ENCODE measurements around the gene SMIM29. TPM values are rescaled to one million over a fixed set of nuclear protein-coding genes. Genes with fewer than 3 reads are reported as not detected.
"Not testable (repeated sequence)": the region's sequence is repeated elsewhere in the genome, so short reads cannot be mapped to it uniquely, and the experiment has no call there.

The SMIM29 gene
- total and polyA plus RNA-seq, 2 donors (not counting 1 experiment from before 2014, with no cell fraction given): 16.7 to 36.3 TPM

- Histone ChIP-seq H3K27ac (ENCODE audit: insufficient read depth, low read length) (peak overlapping the region; percentile 49), H3K27me3 (ENCODE audit: control insufficient read depth, insufficient read depth, low read length) (no peaks in the 10 kb centered on the region), H4K20me1 (ENCODE audit: control insufficient read depth, extremely low read depth, insufficient read depth, low read length) (no peaks in the 10 kb centered on the region), H3K4me3 (replicated peaks in 1 of 4; ENCODE audit: control extremely low read depth in 1 of 4, insufficient read depth in 1 of 4, low read depth in 3 of 4, low read length in 4 of 4) (no peak overlapping the region), H3K4me1 (ENCODE audit: control insufficient read depth, extremely low read depth, insufficient read depth, low read length) (peaks cover 32% of the 10 kb centered on the region), H2AFZ (ENCODE audit: low read length) (no peak overlapping the region), H3K9ac (ENCODE audit: insufficient read depth, low read length) (no peak overlapping the region), H3K36me3 (ENCODE audit: control insufficient read depth, insufficient read depth, low read length) (peaks cover 12% of the 10 kb centered on the region), H3K79me2 (ENCODE audit: control insufficient read depth, insufficient read depth, low read length) (peaks cover 18% of the 10 kb centered on the region), H3K9me3 (ENCODE audit: control insufficient read depth, insufficient read depth, low read depth, low read length) (no peaks in the 10 kb centered on the region), H3K4me2 (ENCODE audit: extremely low read depth, insufficient read depth, low read length) (no peak overlapping the region)
- no peak for TF ChIP-seq EZH2 (IDR thresholded peaks at IDR 0.05; ENCODE audit: low read length, missing control alignments)
- no peak for DNase-seq (ENCODE audit: low read depth in 2 of 2)
Observed at GRCh38 chr6:34246249-34246562, 2.6 kb downstream of the SMIM29 start.

- DNase-seq (ENCODE audit: low read depth in 2 of 2); H4K20me1 ChIP-seq (ENCODE audit: control insufficient read depth, extremely low read depth, insufficient read depth, low read length); H3K9ac ChIP-seq (ENCODE audit: insufficient read depth, low read length); H3K4me3 ChIP-seq (replicated peaks in 1 of 4; ENCODE audit: control extremely low read depth in 1 of 4, insufficient read depth in 1 of 4, low read depth in 3 of 4, low read length in 4 of 4); H3K4me2 ChIP-seq (ENCODE audit: extremely low read depth, insufficient read depth, low read length); H3K27me3 ChIP-seq (ENCODE audit: control insufficient read depth, insufficient read depth, low read length); H3K9me3 ChIP-seq (ENCODE audit: control insufficient read depth, insufficient read depth, low read depth, low read length); H3K27ac ChIP-seq (ENCODE audit: insufficient read depth, low read length); H2AFZ ChIP-seq (ENCODE audit: low read length): not testable (repeated sequence)
- Histone ChIP-seq H3K36me3 (ENCODE audit: control insufficient read depth, insufficient read depth, low read length) (peaks cover 12% of the 10 kb centered on the region), H3K79me2 (ENCODE audit: control insufficient read depth, insufficient read depth, low read length) (peaks cover 22% of the 10 kb centered on the region), H3K4me1 (ENCODE audit: control insufficient read depth, extremely low read depth, insufficient read depth, low read length) (peaks cover 32% of the 10 kb centered on the region)
Observed at GRCh38 chr6:34245761-34246140, 3.1 kb downstream of the SMIM29 start.

DNA sequence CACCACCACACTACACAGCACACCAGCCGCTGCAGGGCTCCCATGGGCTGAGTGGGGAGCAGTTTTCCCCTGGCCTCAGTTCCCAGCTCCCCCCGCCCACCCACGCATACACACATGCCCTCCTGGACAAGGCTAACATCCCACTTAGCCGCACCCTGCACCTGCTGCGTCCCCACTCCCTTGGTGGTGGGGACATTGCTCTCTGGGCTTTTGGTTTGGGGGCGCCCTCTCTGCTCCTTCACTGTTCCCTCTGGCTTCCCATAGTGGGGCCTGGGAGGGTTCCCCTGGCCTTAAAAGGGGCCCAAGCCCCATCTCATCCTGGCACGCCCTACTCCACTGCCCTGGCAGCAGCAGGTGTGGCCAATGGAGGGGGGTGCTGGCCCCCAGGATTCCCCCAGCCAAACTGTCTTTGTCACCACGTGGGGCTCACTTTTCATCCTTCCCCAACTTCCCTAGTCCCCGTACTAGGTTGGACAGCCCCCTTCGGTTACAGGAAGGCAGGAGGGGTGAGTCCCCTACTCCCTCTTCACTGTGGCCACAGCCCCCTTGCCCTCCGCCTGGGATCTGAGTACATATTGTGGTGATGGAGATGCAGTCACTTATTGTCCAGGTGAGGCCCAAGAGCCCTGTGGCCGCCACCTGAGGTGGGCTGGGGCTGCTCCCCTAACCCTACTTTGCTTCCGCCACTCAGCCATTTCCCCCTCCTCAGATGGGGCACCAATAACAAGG is 3.6 kb downstream of the SMIM29 start:
- H4K20me1 ChIP-seq (ENCODE audit: control insufficient read depth, extremely low read depth, insufficient read depth, low read length); H3K9me3 ChIP-seq (ENCODE audit: control insufficient read depth, insufficient read depth, low read depth, low read length); H3K4me2 ChIP-seq (ENCODE audit: extremely low read depth, insufficient read depth, low read length); DNase-seq (ENCODE audit: low read depth in 2 of 2); H3K4me3 ChIP-seq (replicated peaks in 1 of 4; ENCODE audit: control extremely low read depth in 1 of 4, insufficient read depth in 1 of 4, low read depth in 3 of 4, low read length in 4 of 4); H2AFZ ChIP-seq (ENCODE audit: low read length); H3K9ac ChIP-seq (ENCODE audit: insufficient read depth, low read length); H3K27me3 ChIP-seq (ENCODE audit: control insufficient read depth, insufficient read depth, low read length): not testable (repeated sequence)
- Histone ChIP-seq H3K27ac (ENCODE audit: insufficient read depth, low read length) (peak overlapping the region; percentile 92), H3K79me2 (ENCODE audit: control insufficient read depth, insufficient read depth, low read length) (peaks cover 27% of the 10 kb centered on the region), H3K36me3 (ENCODE audit: control insufficient read depth, insufficient read depth, low read length) (peaks cover 12% of the 10 kb centered on the region), H3K4me1 (ENCODE audit: control insufficient read depth, extremely low read depth, insufficient read depth, low read length) (peaks cover 32% of the 10 kb centered on the region)

- peak overlapping the region; percentile 92 for H3K27ac ChIP-seq (ENCODE audit: insufficient read depth, low read length)
- peak overlapping the region in 1 of 4 experiments; percentile 11 for H3K4me3 ChIP-seq (replicated peaks in 1 of 4; ENCODE audit: control extremely low read depth in 1 of 4, insufficient read depth in 1 of 4, low read depth in 3 of 4, low read length in 4 of 4)
- H3K9ac ChIP-seq (ENCODE audit: insufficient read depth, low read length): peak overlapping the region; percentile 43
- H3K27me3 ChIP-seq (ENCODE audit: control insufficient read depth, insufficient read depth, low read length): no peaks in the 10 kb centered on the region
- TF ChIP-seq EZH2 (IDR thresholded peaks at IDR 0.05; ENCODE audit: low read length, missing control alignments): no peak
- TF ChIP-seq, protein P1, sequence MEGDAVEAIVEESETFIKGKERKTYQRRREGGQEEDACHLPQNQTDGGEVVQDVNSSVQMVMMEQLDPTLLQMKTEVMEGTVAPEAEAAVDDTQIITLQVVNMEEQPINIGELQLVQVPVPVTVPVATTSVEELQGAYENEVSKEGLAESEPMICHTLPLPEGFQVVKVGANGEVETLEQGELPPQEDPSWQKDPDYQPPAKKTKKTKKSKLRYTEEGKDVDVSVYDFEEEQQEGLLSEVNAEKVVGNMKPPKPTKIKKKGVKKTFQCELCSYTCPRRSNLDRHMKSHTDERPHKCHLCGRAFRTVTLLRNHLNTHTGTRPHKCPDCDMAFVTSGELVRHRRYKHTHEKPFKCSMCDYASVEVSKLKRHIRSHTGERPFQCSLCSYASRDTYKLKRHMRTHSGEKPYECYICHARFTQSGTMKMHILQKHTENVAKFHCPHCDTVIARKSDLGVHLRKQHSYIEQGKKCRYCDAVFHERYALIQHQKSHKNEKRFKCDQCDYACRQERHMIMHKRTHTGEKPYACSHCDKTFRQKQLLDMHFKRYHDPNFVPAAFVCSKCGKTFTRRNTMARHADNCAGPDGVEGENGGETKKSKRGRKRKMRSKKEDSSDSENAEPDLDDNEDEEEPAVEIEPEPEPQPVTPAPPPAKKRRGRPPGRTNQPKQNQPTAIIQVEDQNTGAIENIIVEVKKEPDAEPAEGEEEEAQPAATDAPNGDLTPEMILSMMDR (conservative IDR thresholded peaks at IDR 0.05 in 1 of 2, IDR thresholded peaks at IDR 0.05 in 1 of 2; ENCODE audit: low read depth in 1 of 2, low read length in 2 of 2): peak; percentile 16 to 61
- H3K79me2 ChIP-seq (ENCODE audit: control insufficient read depth, insufficient read depth, low read length): peaks cover 34% of the 10 kb centered on the region
- no peaks in the 10 kb centered on the region for H4K20me1 ChIP-seq (ENCODE audit: control insufficient read depth, extremely low read depth, insufficient read depth, low read length)
- H3K4me2 ChIP-seq (ENCODE audit: extremely low read depth, insufficient read depth, low read length): peak overlapping the region; percentile 68
- peak; percentile 90 to 92 for DNase-seq (ENCODE audit: low read depth in 2 of 2)
- no peaks in the 10 kb centered on the region for H3K9me3 ChIP-seq (ENCODE audit: control insufficient read depth, insufficient read depth, low read depth, low read length)
- no peak overlapping the region for H2AFZ ChIP-seq (ENCODE audit: low read length)
- peaks cover 12% of the 10 kb centered on the region for H3K36me3 ChIP-seq (ENCODE audit: control insufficient read depth, insufficient read depth, low read length)
- peaks cover 35% of the 10 kb centered on the region for H3K4me1 ChIP-seq (ENCODE audit: control insufficient read depth, extremely low read depth, insufficient read depth, low read length)
Observed at GRCh38 chr6:34243901-34244884, 4.6 kb downstream of the SMIM29 start.

Data from fibroblast of lung (primary cell).